OCI-LY7 (cell line): ENCODE measurements around the gene LHFPL6. TPM values are rescaled to one million over a fixed set of nuclear protein-coding genes. Genes with fewer than 3 reads are reported as not detected.
A peak's percentile ranks its signal among the peaks of the same experiment; 100 is the strongest.

Source experiments
- BruUV-seq: library from RNA; stranded (reverse); fragments of 400-500 nt; replicated peaks from 2 replicates; lab custom pipeline; 2021; lab: Mats Ljungman, UMichigan
- CTCF ChIA-PET: fragments of 300-600 bp; sonication (Branson Sonifier 250); formaldehyde crosslinking; loops from one replicate; lab custom pipeline; 2022; ENCODE audit warnings: antibody characterized with exemption; ENCODE audit not compliant: unreplicated experiment; lab: Charles Lee
- POLR2A ChIA-PET: fragments of 300-600 bp; sonication (Branson Sonifier 250); formaldehyde crosslinking; loops from one replicate; lab custom pipeline; 2022; ENCODE audit warnings: antibody characterized with exemption; lab: Charles Lee
- DNase-seq: peaks from one replicate; pipeline ENCODE4 v3.0.0-alpha.2; 2015; ENCODE audit warnings: low spot score
- H2AFZ ChIP-seq: fragments of 200-600 bp; sonication (generic), shearing (Covaris generic); 2 replicates; pipeline ENCODE4 v1.6.1; 2014; ENCODE audit warnings: mild to moderate bottlenecking, antibody characterized with exemption, low read length, moderate library complexity
- H3K27ac ChIP-seq: fragments of 200-600 bp; sonication (generic); 2 replicates; pipeline ENCODE4 v1.5.1; 2014; ENCODE audit warnings: mixed run types, low read depth, mild to moderate bottlenecking, moderate library complexity, low read length, inconsistent platforms; ENCODE audit not compliant: poor library complexity, severe bottlenecking
- H3K36me3 ChIP-seq: fragments of 200-600 bp; sonication (generic); 2 replicates; pipeline ENCODE4 v1.6.1; 2014; ENCODE audit warnings: mild to moderate bottlenecking, antibody characterized with exemption, low read length, moderate library complexity, mixed read lengths; ENCODE audit not compliant: insufficient read depth
- H3K4me1 ChIP-seq: fragments of 200-600 bp; sonication (generic); 2 replicates; pipeline ENCODE4 v1.5.1; 2014; ENCODE audit warnings: mild to moderate bottlenecking, low read length; ENCODE audit not compliant: insufficient read depth, poor library complexity, severe bottlenecking
- H3K4me2 ChIP-seq: fragments of 200-600 bp; sonication (generic); 2 replicates; pipeline ENCODE4 v1.6.1; 2014; ENCODE audit warnings: mild to moderate bottlenecking, low read length
- H3K4me3 ChIP-seq: fragments of 200-600 bp; sonication (generic); 2 replicates; pipeline ENCODE4 v1.5.1; 2014; ENCODE audit warnings: mild to moderate bottlenecking, low read depth, low read length; ENCODE audit not compliant: poor library complexity, severe bottlenecking
- H3K79me2 ChIP-seq: fragments of 200-600 bp; sonication (generic); 2 replicates; pipeline ENCODE4 v1.6.1; 2016; ENCODE audit warnings: low read depth, mild to moderate bottlenecking, low read length, moderate library complexity, mixed read lengths; ENCODE audit not compliant: insufficient read depth
- H3K9me2 ChIP-seq: fragments of 200-600 bp; sonication (generic); 2 replicates; pipeline ENCODE4 v1.6.1; 2016; ENCODE audit warnings: mild to moderate bottlenecking, low read length, mixed read lengths; ENCODE audit not compliant: insufficient read depth
- H3K9me3 ChIP-seq: fragments of 200-600 bp; sonication (generic); 2 replicates; pipeline ENCODE4 v1.6.1; 2014; ENCODE audit warnings: mild to moderate bottlenecking, mixed run types, low read length, mixed read lengths
- H4K20me1 ChIP-seq: fragments of 200-600 bp; sonication (generic); 2 replicates; pipeline ENCODE4 v1.6.1; 2014; ENCODE audit warnings: mild to moderate bottlenecking, antibody characterized with exemption, low read length, moderate library complexity, mixed read lengths; ENCODE audit not compliant: insufficient read depth
- CTCF ChIP-seq: fragments of 200-600 bp; sonication (generic); conservative IDR thresholded peaks from 2 replicates; pipeline ENCODE4 v1.5.1; 2014; ENCODE audit warnings: mild to moderate bottlenecking, antibody characterized with exemption, low read length, moderate library complexity, mixed read lengths
- EZH2phosphoT487 ChIP-seq: fragments of 200-600 bp; sonication (generic); IDR thresholded peaks from 2 replicates; pipeline ENCODE4 v1.6.1; 2018; ENCODE audit warnings: low read depth, borderline replicate concordance, mild to moderate bottlenecking, mixed run types, antibody characterized with exemption, low read length, moderate library complexity, mixed read lengths
- intact Hi-C: fragments of 100-400 bp; cut with micrococcal nuclease; formaldehyde crosslinking; loops from one replicate; pipeline ENCODE4 v1.10.0; 2022; ENCODE audit not compliant: unreplicated experiment
- total RNA-seq, 2 experiments: library from RNA; depleted of rRNA in 1 of 2; stranded (reverse); fragments of >200 nt in 1 of 2; shearing (Covaris generic) in 1 of 2; gene quantifications; 2 replicates each; pipeline ENCODE4 v1.2.3, GENCODE V29; 2014 to 2022

The LHFPL6 gene
- total RNA-seq, 2 experiments from 2014 or later: 15.1 to 27.7 TPM

- Histone ChIP-seq H3K4me2 (peak overlapping the region; percentile 16; the same call in 1 of the 2 replicates), H3K4me1 (peaks cover 8% of the 10 kb centered on the region), H3K79me2 (peaks cover 12% of the 10 kb centered on the region; the same call in 1 of the 2 replicates), H3K4me3 (no peak overlapping the region), H2AFZ (no peak overlapping the region), H4K20me1 (no peaks in the 10 kb centered on the region), H3K27ac (no peak overlapping the region), H3K9me2 (no peaks in the 10 kb centered on the region), H3K36me3 (peaks cover 6% of the 10 kb centered on the region; the same call in 1 of the 2 replicates), H3K9me3 (no peaks in the 10 kb centered on the region)
- intact Hi-C loops: no loop called here
- POLR2A ChIA-PET: interaction anchor here (0.7 to 1.2 kb wide), 5 partner anchors 8 to 71 kb away, joined by 3 to 4 read pairs (median 3); no protein-coding TSS in a partner anchor
- no peak for DNase-seq
- no TSS peak for BruUV-seq
- TF ChIP-seq EZH2phosphoT487 (no peak), CTCF (no peak)
- CTCF ChIA-PET: no interaction called here
These were observed 37.7 kb downstream of the LHFPL6 start for GRCh38 chr13:39565036-39565949.

GRCh38 chr13:39563470-39563735, 39.6 kb downstream of the LHFPL6 start:
- Histone ChIP-seq H3K4me1 (peaks cover 8% of the 10 kb centered on the region), H3K4me3 (no peak overlapping the region), H3K4me2 (no peak overlapping the region), H3K79me2 (peaks cover 7% of the 10 kb centered on the region; the same call in 1 of the 2 replicates), H4K20me1 (no peaks in the 10 kb centered on the region), H3K36me3 (peaks cover 6% of the 10 kb centered on the region; the same call in 1 of the 2 replicates), H3K9me2 (no peaks in the 10 kb centered on the region), H3K9me3 (no peaks in the 10 kb centered on the region), H2AFZ (no peak overlapping the region), H3K27ac (no peak overlapping the region)
- intact Hi-C loops: no loop called here
- CTCF ChIA-PET: no interaction called here
- TF ChIP-seq CTCF (no peak), EZH2phosphoT487 (no peak)
- no TSS peak for BruUV-seq
- no peak for DNase-seq
- POLR2A ChIA-PET: interaction anchor here (0.6 to 1.4 kb wide), 3 partner anchors 19 to 54 kb away, joined by 3 read pairs; no protein-coding TSS in a partner anchor

- Histone ChIP-seq H3K4me3 (no peak overlapping the region), H3K4me2 (no peak overlapping the region), H3K36me3 (peaks cover 18% of the 10 kb centered on the region; the same call in 1 of the 2 replicates), H3K4me1 (peaks cover 8% of the 10 kb centered on the region), H3K9me3 (0 out of 2 replicates have a peak, but pooled peaks cover 3% of the 10 kb centered on the region), H3K27ac (no peak overlapping the region), H2AFZ (no peak overlapping the region), H4K20me1 (no peaks in the 10 kb centered on the region), H3K79me2 (peaks cover 7% of the 10 kb centered on the region; the same call in 1 of the 2 replicates), H3K9me2 (no peaks in the 10 kb centered on the region)
- ChIA-PET POLR2A (no interaction called here), CTCF (no interaction called here)
- TF ChIP-seq EZH2phosphoT487 (no peak), CTCF (no peak)
- BruUV-seq: no TSS peak
- no peak for DNase-seq
- intact Hi-C loops: no loop called here
These were observed 41.0 kb downstream of the LHFPL6 start for GRCh38 chr13:39561971-39562370.
